ENCODE data around the gene TJP1. TPM values are rescaled to one million over a fixed set of nuclear protein-coding genes. Genes with fewer than 3 reads are reported as not detected.
A peak's percentile ranks its signal among the peaks of the same experiment; 100 is the strongest.
"Not testable (repeated sequence)": the region's sequence is repeated elsewhere in the genome, so short reads cannot be mapped to it uniquely, and the experiment has no call there.

TJP1 gene
- total and polyA plus RNA-seq, 9 donors, result 36.0 to 57.6 (median 43.4) TPM

DNA sequence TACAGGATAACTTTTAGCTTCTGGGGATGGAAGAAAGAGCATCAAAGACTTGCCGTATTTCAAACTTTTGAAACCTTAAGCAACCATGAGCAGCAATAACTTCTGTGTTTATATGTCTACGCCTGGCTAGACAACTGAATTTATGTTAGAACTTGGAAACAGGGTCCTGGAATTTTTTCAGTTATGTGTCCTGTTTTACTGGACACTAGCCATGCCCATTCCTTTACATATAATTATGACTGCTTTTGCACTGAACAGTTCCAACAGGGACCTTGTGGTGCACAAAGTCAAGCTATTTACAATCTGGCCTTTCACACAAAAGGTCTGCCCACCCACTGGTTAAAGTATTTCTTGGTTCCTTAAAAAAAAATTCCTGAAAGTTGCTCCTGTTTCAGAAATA is 37.1 kb downstream of the TJP1 start:
- peaks cover 2% of the 10 kb centered on the region for H3K9me3 ChIP-seq (replicated peaks; ENCODE audit: control insufficient read depth, low read depth, low read length)
- no peaks in the 10 kb centered on the region for H3K4me1 ChIP-seq (ENCODE audit: control insufficient read depth, insufficient read depth, low read length)
- no peaks in the 10 kb centered on the region for H3K27me3 ChIP-seq (ENCODE audit: control insufficient read depth, insufficient read depth, low read length)
- H3K36me3 ChIP-seq (ENCODE audit: control insufficient read depth, insufficient read depth, low read length), result no peaks in the 10 kb centered on the region
- no peak overlapping the region for H3K27ac ChIP-seq (ENCODE audit: low read length)
- no peak overlapping the region for H3K4me3 ChIP-seq (ENCODE audit: low read length)
- WGBS (ENCODE audit: insufficient coverage), result no CpG with 5 or more reads among the region's 2 CpGs
- peak; percentile 56 for DNase-seq

DNA sequence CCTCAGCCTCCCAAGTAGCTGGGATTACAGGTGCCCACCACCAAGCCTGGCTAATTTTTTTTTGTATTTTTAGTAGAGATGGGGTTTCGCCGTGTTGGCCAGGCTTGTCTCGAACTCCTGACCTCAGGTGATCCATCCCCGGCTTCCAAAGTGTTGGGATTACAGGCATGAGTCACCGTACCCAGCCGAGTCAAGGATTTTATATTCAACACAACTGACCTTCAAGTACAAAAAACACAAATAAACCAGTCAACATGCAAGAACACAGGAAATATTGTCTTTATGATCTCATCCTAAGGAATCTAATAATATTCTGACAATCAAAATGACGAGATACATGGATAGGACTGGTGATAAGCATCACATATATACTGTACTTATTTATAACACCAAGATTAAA is 37.9 kb downstream of the TJP1 start:
- no peaks in the 10 kb centered on the region for H3K4me1 ChIP-seq (ENCODE audit: control insufficient read depth, insufficient read depth, low read length)
- no CpG with 5 or more reads among the region's 7 CpGs for WGBS (ENCODE audit: insufficient coverage)
- H3K27me3 ChIP-seq (ENCODE audit: control insufficient read depth, insufficient read depth, low read length), result no peaks in the 10 kb centered on the region
- no peaks in the 10 kb centered on the region for H3K36me3 ChIP-seq (ENCODE audit: control insufficient read depth, insufficient read depth, low read length)
- no peak overlapping the region for H3K4me3 ChIP-seq (ENCODE audit: low read length)
- no peak for DNase-seq
- H3K9me3 ChIP-seq (replicated peaks; ENCODE audit: control insufficient read depth, low read depth, low read length), result peaks cover 2% of the 10 kb centered on the region
- H3K27ac ChIP-seq (ENCODE audit: low read length), result no peak overlapping the region

DNA sequence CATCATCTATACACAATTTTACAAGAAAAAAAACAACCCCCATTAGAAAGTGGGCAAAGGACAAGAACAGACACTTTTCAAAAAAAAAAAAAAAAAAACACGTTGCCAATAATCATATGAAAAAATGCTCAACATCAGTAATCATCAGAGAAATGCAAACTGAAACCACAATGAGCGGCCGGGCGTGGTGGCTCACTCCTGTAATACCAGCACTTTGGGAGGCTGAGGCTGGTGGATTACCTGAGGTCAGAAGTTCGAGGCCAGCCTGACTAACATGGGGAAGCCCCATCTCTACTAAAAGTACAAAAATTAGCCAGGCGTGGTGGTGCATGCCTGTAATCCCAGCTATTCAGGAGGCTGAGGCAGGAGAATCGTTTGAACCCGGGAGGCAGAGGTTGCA is 39.5 kb downstream of the TJP1 start:
- H3K4me3 ChIP-seq (ENCODE audit: low read length); H3K4me1 ChIP-seq (ENCODE audit: control insufficient read depth, insufficient read depth, low read length); H3K27ac ChIP-seq (ENCODE audit: low read length); H3K36me3 ChIP-seq (ENCODE audit: control insufficient read depth, insufficient read depth, low read length); DNase-seq; H3K9me3 ChIP-seq (replicated peaks; ENCODE audit: control insufficient read depth, low read depth, low read length); H3K27me3 ChIP-seq (ENCODE audit: control insufficient read depth, insufficient read depth, low read length): not testable (repeated sequence)
- 0% methylated on average over 1 of the region's 8 CpGs for WGBS (ENCODE audit: insufficient coverage)

DNA sequence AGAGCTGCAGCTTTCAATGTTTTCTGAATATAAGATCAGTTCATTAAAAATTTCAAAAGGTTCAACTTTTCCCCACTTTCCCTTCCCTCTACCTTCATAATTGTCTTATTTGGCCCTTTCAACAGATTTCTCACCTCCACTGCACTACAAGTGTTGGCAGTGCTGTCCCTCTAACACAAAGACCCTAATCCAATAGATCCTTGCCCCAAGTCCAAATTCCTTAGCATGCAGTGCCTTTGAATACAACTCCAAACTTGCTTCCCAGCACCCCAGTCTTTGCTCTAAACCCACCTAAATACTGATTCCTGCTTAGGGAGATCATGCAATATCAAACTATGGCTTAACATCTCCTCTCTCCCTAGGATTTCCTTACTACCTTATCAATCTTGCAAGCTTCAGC is 43.9 kb downstream of the TJP1 start:
- H3K4me1 ChIP-seq (ENCODE audit: control insufficient read depth, insufficient read depth, low read length), result no peaks in the 10 kb centered on the region
- H3K27me3 ChIP-seq (ENCODE audit: control insufficient read depth, insufficient read depth, low read length), result no peaks in the 10 kb centered on the region
- H3K27ac ChIP-seq (ENCODE audit: low read length), result no peak overlapping the region
- H3K36me3 ChIP-seq (ENCODE audit: control insufficient read depth, insufficient read depth, low read length), result no peaks in the 10 kb centered on the region
- no peak for DNase-seq
- H3K9me3 ChIP-seq (replicated peaks; ENCODE audit: control insufficient read depth, low read depth, low read length), result peaks cover 2% of the 10 kb centered on the region
- H3K4me3 ChIP-seq (ENCODE audit: low read length), result no peak overlapping the region

DNA sequence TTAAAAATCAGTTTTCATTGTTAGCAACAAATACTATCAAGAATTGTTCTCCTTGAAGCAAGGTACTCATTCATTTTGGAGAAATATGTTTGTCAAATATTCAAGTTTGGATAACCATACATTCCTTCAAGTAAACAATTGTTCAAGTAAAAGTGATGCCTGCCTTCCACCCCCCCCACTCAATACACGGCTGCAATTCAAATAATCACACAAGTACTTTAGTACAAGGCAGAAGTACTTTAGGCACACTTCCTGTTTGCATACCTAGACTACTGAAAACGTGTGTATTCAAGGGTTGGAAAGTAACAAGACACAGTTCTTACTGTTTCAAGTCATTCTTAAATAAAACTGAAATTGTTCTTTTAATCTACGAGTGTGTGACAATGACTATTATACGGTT is 45.4 kb downstream of the TJP1 start:
- WGBS (ENCODE audit: insufficient coverage), result no CpG with 5 or more reads among the region's 4 CpGs
- Histone ChIP-seq H3K27me3 (ENCODE audit: control insufficient read depth, insufficient read depth, low read length) (no peaks in the 10 kb centered on the region), H3K4me3 (ENCODE audit: low read length) (no peak overlapping the region), H3K27ac (ENCODE audit: low read length) (no peak overlapping the region), H3K4me1 (ENCODE audit: control insufficient read depth, insufficient read depth, low read length) (no peaks in the 10 kb centered on the region), H3K9me3 (replicated peaks; ENCODE audit: control insufficient read depth, low read depth, low read length) (peaks cover 2% of the 10 kb centered on the region), H3K36me3 (ENCODE audit: control insufficient read depth, insufficient read depth, low read length) (no peaks in the 10 kb centered on the region)
- DNase-seq, result no peak

DNA sequence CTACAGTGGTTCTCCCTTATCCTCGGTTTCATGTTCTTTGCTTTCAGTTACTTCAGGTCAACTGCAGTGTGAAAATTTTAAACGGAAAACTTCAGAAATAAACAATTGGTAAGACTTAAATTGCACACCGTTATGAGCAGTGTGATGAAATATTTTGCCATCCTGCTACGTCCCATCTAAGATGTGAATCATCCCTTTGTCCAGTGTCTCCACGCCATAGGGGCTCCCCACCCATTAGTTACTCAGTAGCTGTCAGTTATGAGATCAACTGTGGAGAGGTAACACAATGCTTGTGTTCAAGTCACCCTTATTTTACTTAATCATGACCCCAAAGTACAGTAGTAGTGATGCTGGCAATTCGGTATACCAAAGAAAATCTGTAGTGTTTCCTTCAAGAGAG is 47.4 kb downstream of the TJP1 start:
- Histone ChIP-seq H3K27me3 (ENCODE audit: control insufficient read depth, insufficient read depth, low read length) (no peaks in the 10 kb centered on the region), H3K36me3 (ENCODE audit: control insufficient read depth, insufficient read depth, low read length) (peaks cover 10% of the 10 kb centered on the region), H3K9me3 (replicated peaks; ENCODE audit: control insufficient read depth, low read depth, low read length) (no peaks in the 10 kb centered on the region), H3K27ac (ENCODE audit: low read length) (no peak overlapping the region), H3K4me3 (ENCODE audit: low read length) (no peak overlapping the region), H3K4me1 (ENCODE audit: control insufficient read depth, insufficient read depth, low read length) (no peaks in the 10 kb centered on the region)
- no peak for DNase-seq
- 80% methylated on average over 1 of the region's 6 CpGs for WGBS (ENCODE audit: insufficient coverage)

DNA sequence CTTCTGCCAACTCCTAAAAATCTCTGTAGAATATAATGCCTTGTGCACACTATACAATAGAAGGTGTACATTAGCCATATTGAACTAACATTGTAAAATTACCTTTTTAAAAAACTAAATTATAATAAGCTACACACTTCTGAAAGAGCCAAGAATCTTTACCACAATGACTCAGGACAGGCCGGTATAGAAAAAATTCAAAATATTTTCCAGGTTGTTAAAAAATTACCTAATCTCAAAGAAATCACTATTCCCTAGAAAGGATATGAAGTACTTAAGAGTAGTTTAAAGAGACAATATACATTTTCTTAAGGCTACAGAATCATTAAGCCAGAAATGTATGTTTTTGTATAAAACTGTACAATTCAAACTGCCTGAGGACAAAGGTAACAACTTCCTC is 48.5 kb downstream of the TJP1 start:
- Histone ChIP-seq H3K4me1 (ENCODE audit: control insufficient read depth, insufficient read depth, low read length) (no peaks in the 10 kb centered on the region), H3K4me3 (ENCODE audit: low read length) (no peak overlapping the region), H3K36me3 (ENCODE audit: control insufficient read depth, insufficient read depth, low read length) (peaks cover 15% of the 10 kb centered on the region), H3K27me3 (ENCODE audit: control insufficient read depth, insufficient read depth, low read length) (no peaks in the 10 kb centered on the region), H3K27ac (ENCODE audit: low read length) (no peak overlapping the region), H3K9me3 (replicated peaks; ENCODE audit: control insufficient read depth, low read depth, low read length) (no peaks in the 10 kb centered on the region)
- no CpG with 5 or more reads among the region's 1 CpG for WGBS (ENCODE audit: insufficient coverage)
- no peak for DNase-seq

DNA sequence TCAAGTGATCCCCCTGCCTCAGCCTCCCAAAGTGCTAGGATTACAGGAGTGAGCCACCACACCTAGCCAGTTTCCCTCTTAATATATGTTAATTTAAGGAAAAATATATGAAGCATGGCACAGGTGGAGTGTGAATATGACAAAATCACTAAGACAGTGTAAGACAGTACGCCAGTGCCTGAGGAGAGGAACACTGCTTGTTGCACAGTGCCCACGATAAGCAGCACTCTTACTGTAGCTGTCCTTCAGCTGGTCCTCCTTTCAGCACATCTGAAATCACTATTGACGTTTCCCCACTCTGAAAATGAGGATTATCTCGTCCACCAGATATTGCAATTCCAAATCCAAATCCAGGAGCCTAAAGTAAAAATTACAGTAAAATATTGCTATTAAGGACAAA is 49.3 kb downstream of the TJP1 start:
- no peak for DNase-seq
- WGBS (ENCODE audit: insufficient coverage), result 90% methylated on average over 1 of the region's 4 CpGs
- H3K27ac ChIP-seq (ENCODE audit: low read length), result no peak overlapping the region
- no peaks in the 10 kb centered on the region for H3K4me1 ChIP-seq (ENCODE audit: control insufficient read depth, insufficient read depth, low read length)
- H3K9me3 ChIP-seq (replicated peaks; ENCODE audit: control insufficient read depth, low read depth, low read length), result no peaks in the 10 kb centered on the region
- peaks cover 15% of the 10 kb centered on the region for H3K36me3 ChIP-seq (ENCODE audit: control insufficient read depth, insufficient read depth, low read length)
- H3K4me3 ChIP-seq (ENCODE audit: low read length), result no peak overlapping the region
- H3K27me3 ChIP-seq (ENCODE audit: control insufficient read depth, insufficient read depth, low read length), result no peaks in the 10 kb centered on the region

DNA sequence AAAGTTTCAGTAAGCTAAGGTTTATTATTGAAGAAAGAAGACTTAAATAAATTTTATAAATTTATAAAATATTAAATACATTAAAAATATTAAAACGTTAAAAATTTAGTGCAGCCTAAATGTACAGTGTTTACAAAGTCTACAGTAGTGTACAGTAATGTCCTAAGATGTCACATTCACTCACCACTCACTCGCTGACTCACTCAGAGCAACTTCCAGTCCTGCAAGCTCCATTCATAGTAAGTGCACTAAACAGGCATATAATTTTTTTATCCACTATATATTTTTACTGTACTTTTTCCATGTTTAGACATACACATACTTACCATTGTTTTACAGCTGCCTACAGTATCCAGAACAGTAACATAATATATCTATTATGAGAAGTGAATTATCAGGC is 51.5 kb downstream of the TJP1 start:
- DNase-seq, result no peak
- Histone ChIP-seq H3K27me3 (ENCODE audit: control insufficient read depth, insufficient read depth, low read length) (no peaks in the 10 kb centered on the region), H3K36me3 (ENCODE audit: control insufficient read depth, insufficient read depth, low read length) (peaks cover 17% of the 10 kb centered on the region), H3K27ac (ENCODE audit: low read length) (no peak overlapping the region), H3K9me3 (replicated peaks; ENCODE audit: control insufficient read depth, low read depth, low read length) (no peaks in the 10 kb centered on the region), H3K4me1 (ENCODE audit: control insufficient read depth, insufficient read depth, low read length) (no peaks in the 10 kb centered on the region), H3K4me3 (ENCODE audit: low read length) (no peak overlapping the region)
- 100% methylated on average over 1 of the region's 2 CpGs for WGBS (ENCODE audit: insufficient coverage)

DNA sequence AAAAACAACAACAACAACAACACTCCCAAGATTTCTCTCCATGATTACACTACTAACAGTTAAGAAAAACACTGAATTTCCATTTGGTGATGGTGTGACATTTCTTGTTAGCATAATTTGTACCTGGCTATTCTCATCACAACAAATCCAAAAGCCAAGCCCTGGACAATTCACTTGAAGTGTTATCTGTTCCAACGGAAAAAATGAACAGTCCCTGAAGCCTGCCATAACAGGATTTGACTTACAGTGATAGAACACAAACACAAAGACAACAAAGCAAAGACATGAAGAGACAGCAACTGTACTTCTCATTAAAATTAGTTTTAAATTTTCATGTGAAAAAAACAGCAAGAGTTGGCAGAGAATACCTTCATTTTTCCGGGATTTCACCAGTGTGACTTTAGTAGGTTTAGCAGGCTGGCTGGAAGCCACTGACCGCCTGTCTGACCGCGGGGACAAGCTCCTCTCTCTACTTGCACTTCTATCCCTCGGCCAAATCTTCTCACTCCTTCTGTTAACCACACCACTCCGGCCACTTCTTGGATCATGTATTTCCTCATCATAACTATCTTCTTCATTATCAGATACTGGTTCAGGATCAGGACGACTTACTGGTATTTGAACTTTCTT is 56.3 kb downstream of the TJP1 start:
- no peak overlapping the region for H3K4me3 ChIP-seq (ENCODE audit: low read length)
- no peak overlapping the region for H3K27ac ChIP-seq (ENCODE audit: low read length)
- H3K36me3 ChIP-seq (ENCODE audit: control insufficient read depth, insufficient read depth, low read length), result peaks cover 25% of the 10 kb centered on the region
- peak; percentile 18 for DNase-seq
- H3K9me3 ChIP-seq (replicated peaks; ENCODE audit: control insufficient read depth, low read depth, low read length), result no peaks in the 10 kb centered on the region
- 49% methylated on average over 5 of the region's 8 CpGs for WGBS (ENCODE audit: insufficient coverage)
- H3K27me3 ChIP-seq (ENCODE audit: control insufficient read depth, insufficient read depth, low read length), result no peaks in the 10 kb centered on the region
- no peaks in the 10 kb centered on the region for H3K4me1 ChIP-seq (ENCODE audit: control insufficient read depth, insufficient read depth, low read length)

DNA sequence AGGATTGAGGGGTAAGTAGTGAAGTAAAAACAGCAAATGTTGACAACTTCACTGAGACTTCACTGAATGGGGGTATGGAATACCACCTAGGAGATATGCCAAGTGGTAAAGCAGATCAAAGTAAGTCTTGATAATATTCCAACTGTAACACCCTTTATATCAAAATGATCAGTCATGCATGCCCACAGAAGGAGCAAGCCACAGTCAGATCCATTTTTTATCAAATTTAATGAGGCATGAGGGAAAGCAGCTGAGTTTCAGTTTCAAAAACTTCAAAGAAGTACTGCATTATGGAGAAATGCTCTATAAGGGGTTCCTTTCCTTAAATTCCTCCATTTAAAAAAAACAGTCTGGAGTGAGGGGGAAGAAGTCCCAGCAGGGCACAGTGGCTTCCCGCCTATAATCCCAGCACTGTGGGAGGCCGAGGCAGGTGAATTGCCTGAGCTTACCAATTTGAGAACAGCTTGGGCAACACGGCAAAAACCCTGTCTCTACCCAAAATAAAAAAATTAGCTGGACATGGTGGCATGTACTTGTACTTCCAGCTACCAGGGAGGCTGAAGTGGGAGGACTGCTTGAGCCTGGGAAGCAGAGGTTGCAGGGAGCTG is 56.9 kb downstream of the TJP1 start:
- peaks cover 29% of the 10 kb centered on the region for H3K36me3 ChIP-seq (ENCODE audit: control insufficient read depth, insufficient read depth, low read length)
- no peaks in the 10 kb centered on the region for H3K4me1 ChIP-seq (ENCODE audit: control insufficient read depth, insufficient read depth, low read length)
- DNase-seq, result no peak
- H3K4me3 ChIP-seq (ENCODE audit: low read length), result no peak overlapping the region
- WGBS (ENCODE audit: insufficient coverage), result no CpG with 5 or more reads among the region's 3 CpGs
- no peaks in the 10 kb centered on the region for H3K27me3 ChIP-seq (ENCODE audit: control insufficient read depth, insufficient read depth, low read length)
- H3K9me3 ChIP-seq (replicated peaks; ENCODE audit: control insufficient read depth, low read depth, low read length), result no peaks in the 10 kb centered on the region
- H3K27ac ChIP-seq (ENCODE audit: low read length), result no peak overlapping the region

Measured in muscle of leg (tissue), 11 donors.